NCI-H82 (cell line): ENCODE measurements around the gene MEP1A.

ENCODE experiments used
- DNase-seq: peaks from one replicate; lab custom pipeline; 2025; lab: John Stamatoyannopoulos, UW

MEP1A gene

DNA sequence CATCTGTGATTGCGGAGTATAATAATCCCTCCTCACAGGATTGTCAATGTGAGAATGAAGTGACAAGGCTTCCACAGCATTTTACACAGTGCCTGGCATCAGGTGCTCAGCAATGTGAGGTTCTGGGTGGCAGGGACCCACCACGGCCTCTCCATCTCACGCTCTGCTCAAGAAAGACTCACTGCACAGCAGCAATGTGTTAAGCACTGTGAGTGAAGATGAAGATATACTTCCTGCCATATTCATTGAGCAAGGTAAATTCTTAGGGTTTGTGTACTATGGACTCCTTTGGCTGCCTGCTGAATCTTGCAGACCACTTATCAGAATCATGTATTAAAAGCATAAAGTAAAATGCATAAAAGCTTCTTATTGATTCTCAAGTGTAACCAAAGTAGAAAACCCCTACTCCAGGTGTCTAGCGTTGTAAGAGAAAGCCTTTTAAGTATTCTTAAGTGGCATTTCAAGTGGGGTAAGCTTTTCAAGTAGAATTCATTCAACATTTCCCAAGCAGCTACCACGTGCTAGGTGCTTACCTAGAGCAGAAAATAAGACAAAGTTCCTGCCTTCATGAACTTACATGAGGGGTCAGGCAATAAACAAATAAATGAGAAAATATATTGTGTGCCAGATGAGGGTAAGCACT is 17.0 kb upstream of the MEP1A start:
- no peak for DNase-seq

GRCh38 chr6:46777476-46778346 is 15.5 kb upstream of the MEP1A start:
- DNase-seq, result no peak

DNA sequence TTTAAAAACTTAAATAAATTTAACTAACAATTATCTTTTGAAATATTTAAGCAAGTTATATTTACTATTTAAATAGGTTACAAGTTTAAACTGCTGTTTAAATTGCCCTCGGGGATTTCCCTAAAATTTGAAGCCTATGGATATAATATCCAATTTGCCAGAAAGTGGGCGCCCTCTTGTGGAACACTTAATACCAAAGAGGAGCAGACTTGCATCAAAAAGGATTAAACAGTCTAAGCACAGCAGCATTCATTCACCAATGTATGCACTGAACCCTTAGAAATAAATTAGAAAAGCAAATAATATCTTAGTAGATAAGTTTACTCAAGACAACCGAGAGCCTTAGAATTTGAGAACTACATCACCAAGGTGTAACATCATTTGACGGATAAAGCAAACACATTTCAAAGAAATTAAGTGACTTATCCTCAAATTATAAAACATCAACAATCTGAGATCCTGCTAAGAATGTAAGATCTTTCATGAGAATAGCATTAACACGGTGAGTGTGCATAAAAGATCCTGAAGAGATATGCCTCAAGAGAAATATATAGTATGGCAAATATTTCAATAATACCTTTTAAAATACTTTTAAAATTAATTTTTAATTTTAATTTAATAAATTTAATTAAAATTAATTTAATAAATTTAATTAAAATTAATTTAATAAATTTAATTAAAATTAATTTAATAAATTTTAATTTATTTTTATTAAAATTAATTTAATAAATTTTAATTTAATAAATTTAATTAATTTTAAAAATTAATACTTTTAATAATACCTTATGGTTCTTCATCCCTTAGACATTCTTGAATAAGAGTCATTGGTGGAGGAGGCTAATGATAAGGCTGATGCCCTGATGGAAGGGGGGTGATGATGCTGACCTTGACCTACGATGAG is 11.5 kb upstream of the MEP1A start:
- peak; percentile 86 for DNase-seq

- no peak for DNase-seq
These were observed 8.7 kb upstream of the MEP1A start for GRCh38 chr6:46784535-46784934.

GRCh38 chr6:46787871-46788540 is 5.2 kb upstream of the MEP1A start:
- DNase-seq, result peak; percentile 57

GRCh38 chr6:46788791-46789190 is 4.4 kb upstream of the MEP1A start:
- DNase-seq, result no peak

GRCh38 chr6:46789434-46790354 is 3.5 kb upstream of the MEP1A start:
- no peak for DNase-seq

DNA sequence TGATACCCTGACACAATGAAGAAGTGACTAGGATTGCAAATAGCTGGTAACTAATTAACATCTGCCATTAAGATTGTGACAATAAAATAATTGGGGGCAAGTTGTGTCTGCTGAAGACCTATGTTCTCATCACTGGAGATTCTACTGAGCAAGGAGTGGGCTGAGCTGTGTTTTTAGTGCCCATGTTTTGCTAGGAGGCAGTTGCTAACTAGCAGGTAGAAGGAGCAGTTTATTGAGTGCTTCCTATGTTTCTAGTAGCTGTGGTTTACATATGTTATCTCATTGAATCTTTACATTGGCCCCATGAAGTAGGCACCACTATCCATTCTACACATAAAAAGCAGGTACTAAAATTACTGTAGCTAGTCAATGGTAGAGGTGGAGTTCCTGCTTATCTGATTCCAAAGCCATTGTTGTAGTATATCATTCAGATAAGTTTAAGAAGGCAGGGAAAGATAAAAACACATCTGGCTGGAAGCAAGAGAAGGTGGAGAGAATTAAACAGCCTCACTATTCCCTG is 2.8 kb upstream of the MEP1A start:
- no peak for DNase-seq

GRCh38 chr6:46792635-46793034 is 554 bp upstream of the MEP1A start:
- DNase-seq, result no peak

GRCh38 chr6:46794068-46794467 is 879 bp downstream of the MEP1A start:
- DNase-seq, result no peak

GRCh38 chr6:46795816-46796215 is 2.6 kb downstream of the MEP1A start:
- DNase-seq, result no peak

DNA sequence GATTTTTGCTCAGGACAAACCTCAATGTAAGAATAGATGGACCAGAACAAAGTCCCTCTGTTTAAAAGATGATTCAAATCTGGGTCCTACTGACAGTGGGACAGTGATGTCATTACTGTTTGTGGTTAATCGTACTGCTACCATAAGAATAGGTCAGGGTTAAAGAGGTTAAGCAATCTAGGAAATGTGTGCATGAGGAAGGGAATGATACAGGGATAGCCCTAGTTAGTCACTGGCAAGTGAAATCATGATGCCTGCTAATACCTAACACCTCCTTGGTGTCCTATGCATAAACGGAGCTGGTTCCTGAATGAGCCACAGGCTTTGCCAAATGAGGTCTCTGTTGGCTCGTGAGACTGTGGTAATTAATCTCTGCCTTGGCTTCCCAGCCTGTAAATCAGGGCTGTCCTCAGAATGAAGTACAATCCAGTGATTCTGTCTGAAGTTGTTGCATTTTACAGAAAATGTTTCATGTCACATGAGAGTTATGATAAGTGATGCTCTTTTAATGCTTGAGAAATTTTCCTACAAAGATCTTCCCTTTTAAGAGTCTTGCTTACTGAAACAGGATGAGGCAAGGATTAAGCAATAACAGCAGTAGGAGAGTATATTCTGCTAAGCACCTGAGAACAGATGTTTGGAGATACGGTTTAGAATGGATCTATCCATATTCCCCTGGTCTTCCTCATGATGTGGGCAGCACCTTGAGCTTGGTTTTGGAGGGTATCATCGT is 3.8 kb downstream of the MEP1A start:
- DNase-seq, result peak; percentile 4

GRCh38 chr6:46799657-46800056 is 6.5 kb downstream of the MEP1A start:
- DNase-seq, result peak; percentile 37

- DNase-seq, result no peak
These were observed 15.6 kb downstream of the MEP1A start for GRCh38 chr6:46808806-46809205.

DNA sequence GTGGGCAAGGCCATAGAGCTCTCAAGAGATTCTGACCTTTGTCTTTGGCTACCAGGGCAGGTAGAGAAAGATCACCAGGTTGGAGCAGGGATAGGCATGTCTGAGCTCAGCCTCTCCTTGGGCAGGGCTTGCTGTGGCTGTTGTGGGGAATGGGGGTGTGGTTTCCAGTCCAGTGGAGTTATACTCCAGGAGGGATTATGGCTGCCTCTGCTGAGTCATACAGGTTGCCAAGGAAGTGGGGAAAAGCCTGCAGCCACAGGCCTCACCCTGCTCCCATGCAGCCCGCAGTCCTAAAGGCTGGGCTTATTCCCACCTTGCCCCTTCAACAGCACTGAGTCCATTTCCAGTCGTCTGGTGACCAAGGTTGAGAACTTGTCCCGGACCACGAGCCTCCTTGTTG is 21.9 kb downstream of the MEP1A start:
- peak; percentile 7 for DNase-seq

GRCh38 chr6:46816626-46817025 is 23.4 kb downstream of the MEP1A start:
- DNase-seq, result peak; percentile 5

DNA sequence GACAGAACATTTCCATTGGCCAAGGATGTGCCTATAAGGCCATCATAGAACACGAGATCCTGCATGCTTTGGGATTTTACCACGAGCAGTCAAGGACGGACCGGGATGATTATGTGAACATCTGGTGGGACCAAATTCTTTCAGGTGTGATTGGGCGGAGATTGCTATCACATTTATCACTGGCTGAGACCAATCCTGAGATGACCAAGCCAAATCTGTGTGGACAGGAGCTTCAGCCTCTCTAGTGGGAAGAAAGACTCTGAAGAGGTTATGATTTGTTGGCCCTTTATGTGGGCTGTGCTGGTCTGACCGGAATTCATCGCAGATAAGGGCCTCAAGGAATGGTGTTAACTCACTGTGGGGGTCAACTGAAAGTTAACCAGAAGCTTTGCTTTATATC is 26.4 kb downstream of the MEP1A start:
- no peak for DNase-seq

DNA sequence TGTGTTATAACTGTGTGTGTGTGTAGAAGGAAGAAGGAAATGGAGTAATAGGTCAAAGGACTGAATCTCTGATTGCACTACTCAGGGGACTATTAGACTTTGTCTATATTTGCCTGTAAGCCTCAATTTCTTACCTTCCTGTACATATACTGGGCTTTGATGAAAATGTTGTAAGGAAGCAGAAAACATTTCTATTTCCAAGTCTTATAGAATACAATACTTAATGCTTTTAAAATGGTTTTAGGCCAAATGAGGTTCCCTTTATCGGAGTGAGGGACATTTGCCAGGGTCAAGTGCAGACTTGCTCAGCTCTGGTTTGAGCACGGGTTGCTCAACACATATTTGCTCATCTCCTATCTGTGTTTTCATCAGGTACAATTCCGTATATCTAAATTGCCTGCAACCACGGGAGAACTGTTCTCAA is 28.3 kb downstream of the MEP1A start:
- DNase-seq, result no peak

DNA sequence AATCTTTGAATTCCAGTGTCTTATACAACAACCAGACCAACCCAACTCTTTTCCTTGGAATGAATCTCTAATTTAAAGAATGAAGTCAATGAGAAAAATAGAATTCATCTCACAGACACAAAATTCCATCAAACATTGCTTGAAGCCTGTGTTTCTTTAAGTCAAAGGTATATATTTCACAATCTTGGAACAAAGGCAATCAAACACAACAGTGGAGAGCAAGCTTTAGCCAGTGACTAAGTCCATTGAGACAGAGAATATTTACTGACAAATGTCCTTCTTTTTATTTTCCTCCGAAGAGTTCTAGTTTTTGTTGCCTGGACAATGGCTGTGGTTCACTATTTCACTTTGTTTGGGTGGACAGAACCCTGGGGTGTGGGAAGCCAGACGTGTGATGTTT is 35.8 kb downstream of the MEP1A start:
- DNase-seq, result no peak

GRCh38 chr6:46832816-46833215 is 39.6 kb downstream of the MEP1A start:
- DNase-seq, result no peak
